Neural cell (in vitro differentiated cells): ENCODE measurements around the gene TIAM2. TPM values are rescaled to one million over a fixed set of nuclear protein-coding genes. Genes with fewer than 3 reads are reported as not detected.

Source experiments
- H2AFZ ChIP-seq: fragments of 200-600, 300-800 bp; sonication (generic), shearing (Covaris generic); 2 replicates; pipeline ENCODE4 v1.6.0; 2014; ENCODE audit warnings: low read depth, mild to moderate bottlenecking, antibody characterized with exemption, low read length, moderate library complexity
- H3F3A ChIP-seq: fragments of 200-600 bp; shearing (Covaris generic); 2 replicates; pipeline ENCODE4 v1.6.1; 2016; ENCODE audit warnings: mild to moderate bottlenecking, moderate library complexity, mixed read lengths, antibody characterized with exemption, low read length; ENCODE audit not compliant: insufficient read depth, poor library complexity, severe bottlenecking
- H3K27ac ChIP-seq: fragments of 200-600, 300-800 bp; sonication (generic), shearing (Covaris generic); 2 replicates; pipeline ENCODE4 v1.5.1; 2014; ENCODE audit warnings: mild to moderate bottlenecking, low read length, moderate library complexity
- H3K27me3 ChIP-seq: fragments of 300-800, 200-600 bp; sonication (generic), shearing (Covaris generic); 2 replicates; pipeline ENCODE4 v1.6.0; 2014; ENCODE audit warnings: mild to moderate bottlenecking, low read depth, low read length, moderate library complexity; ENCODE audit not compliant: insufficient read depth
- H3K36me3 ChIP-seq: fragments of 300-800, 200-600 bp; sonication (generic), shearing (Covaris generic); 2 replicates; pipeline ENCODE4 v1.5.1; 2014; ENCODE audit warnings: mild to moderate bottlenecking, antibody characterized with exemption, low read length, moderate library complexity; ENCODE audit not compliant: insufficient read depth
- H3K4me2 ChIP-seq: fragments of 300-800, 200-600 bp; sonication (generic), shearing (Covaris generic); 2 replicates; pipeline ENCODE4 v1.6.0; 2014; ENCODE audit warnings: mild to moderate bottlenecking, low read length
- H3K4me3 ChIP-seq: fragments of 300-800, 200-600 bp; sonication (generic), shearing (Covaris generic); 2 replicates; pipeline ENCODE4 v1.5.1; 2014; ENCODE audit warnings: mild to moderate bottlenecking, low read length, moderate library complexity
- H3K79me2 ChIP-seq: fragments of 200-600 bp; shearing (Covaris generic); replicated peaks from 2 replicates; pipeline ENCODE4 v1.6.0; 2014; ENCODE audit warnings: mild to moderate bottlenecking, low read length, moderate library complexity; ENCODE audit not compliant: insufficient read depth
- H3K9ac ChIP-seq: fragments of 300-800, 200-600 bp; sonication (generic), shearing (Covaris generic); 2 replicates; pipeline ENCODE4 v1.6.1; 2016; ENCODE audit warnings: mild to moderate bottlenecking, low read length, mixed read lengths
- H3K9me2 ChIP-seq: fragments of 200-600 bp; shearing (Covaris generic); 2 replicates; pipeline ENCODE4 v1.6.1; 2016; ENCODE audit warnings: mild to moderate bottlenecking, low read length, mixed read lengths; ENCODE audit not compliant: insufficient read depth
- H3K9me3 ChIP-seq: fragments of 200-600, 300-800 bp; sonication (generic), shearing (Covaris generic); 2 replicates; pipeline ENCODE4 v1.6.1; 2016; ENCODE audit warnings: mild to moderate bottlenecking, mixed run types, low read length, moderate library complexity, mixed read lengths
- H4K20me1 ChIP-seq: fragments of 200-600 bp; shearing (Covaris generic); 2 replicates; pipeline ENCODE4 v1.6.1; 2016; ENCODE audit warnings: mild to moderate bottlenecking, mixed run types; ENCODE audit not compliant: insufficient read depth
- CTCF ChIP-seq: fragments of 450-650 bp; IDR thresholded peaks from 2 replicates; pipeline ENCODE4 v1.5.1; 2014; ENCODE audit warnings: antibody characterized with exemption, mild to moderate bottlenecking, moderate library complexity; ENCODE audit not compliant: poor library complexity, severe bottlenecking
- EP300 ChIP-seq: fragments of 450-650 bp; conservative IDR thresholded peaks from 2 replicates; pipeline ENCODE4 v1.6.1; 2014; ENCODE audit warnings: antibody characterized with exemption, mild to moderate bottlenecking, moderate library complexity; ENCODE audit not compliant: poor library complexity, severe bottlenecking
- RAD21 ChIP-seq: fragments of 450-650 bp; conservative IDR thresholded peaks from 2 replicates; pipeline ENCODE4 v1.6.1; 2014; ENCODE audit warnings: antibody characterized with exemption, mild to moderate bottlenecking, moderate library complexity
- REST ChIP-seq: IDR thresholded peaks from 2 replicates; pipeline ENCODE4 v1.6.1; 2012; ENCODE audit warnings: borderline replicate concordance
- TAF1 ChIP-seq: IDR thresholded peaks from 2 replicates; pipeline ENCODE4 v1.6.1; 2012; ENCODE audit warnings: low read depth
- polyA plus RNA-seq: library from polyadenylated mRNA; depleted of rRNA; stranded (reverse); fragments of >200 nt; gene quantifications from 2 replicates; pipeline ENCODE4 v1.2.3, GENCODE V29; 2014

TIAM2 gene
- polyA plus RNA-seq, 1 donor from 2014 or later = 73.3 TPM

GRCh38 chr6:155128977-155129376 is 133.9 kb downstream of the TIAM2 start:
- H3K79me2 ChIP-seq = no peaks in the 10 kb centered on the region
- H3K27me3 ChIP-seq = no peaks in the 10 kb centered on the region
- H2AFZ ChIP-seq = no peak overlapping the region
- no peaks in the 10 kb centered on the region for H4K20me1 ChIP-seq
- H3K9me3 ChIP-seq = no peaks in the 10 kb centered on the region
- no peak overlapping the region for H3K4me3 ChIP-seq
- no peaks in the 10 kb centered on the region for H3K36me3 ChIP-seq
- H3K9me2 ChIP-seq = no peaks in the 10 kb centered on the region
- no peak overlapping the region for H3K9ac ChIP-seq
- H3F3A ChIP-seq = no peaks in the 10 kb centered on the region
- TF ChIP-seq EP300 (no peak), TAF1 (no peak)
- H3K4me2 ChIP-seq = no peak overlapping the region
- no peak overlapping the region for H3K27ac ChIP-seq

GRCh38 chr6:155129744-155130143 is 134.6 kb downstream of the TIAM2 start:
- TF ChIP-seq EP300 (no peak), REST (no peak), TAF1 (no peak), CTCF (no peak)
- H2AFZ ChIP-seq = no peak overlapping the region
- H3K4me3 ChIP-seq = no peak overlapping the region
- no peaks in the 10 kb centered on the region for H3K9me3 ChIP-seq
- no peaks in the 10 kb centered on the region for H3K36me3 ChIP-seq
- no peaks in the 10 kb centered on the region for H3K27me3 ChIP-seq
- no peak overlapping the region for H3K4me2 ChIP-seq
- no peaks in the 10 kb centered on the region for H3K9me2 ChIP-seq
- no peaks in the 10 kb centered on the region for H3K79me2 ChIP-seq
- no peaks in the 10 kb centered on the region for H3F3A ChIP-seq
- H4K20me1 ChIP-seq = no peaks in the 10 kb centered on the region
- H3K9ac ChIP-seq = no peak overlapping the region
- H3K27ac ChIP-seq = no peak overlapping the region

- Histone ChIP-seq H3K79me2 (no peaks in the 10 kb centered on the region), H3K27ac (no peak overlapping the region), H3K9me2 (no peaks in the 10 kb centered on the region), H2AFZ (no peak overlapping the region), H3K36me3 (no peaks in the 10 kb centered on the region), H3K27me3 (no peaks in the 10 kb centered on the region), H3K4me3 (no peak overlapping the region), H3K9me3 (no peaks in the 10 kb centered on the region), H4K20me1 (no peaks in the 10 kb centered on the region), H3K4me2 (no peak overlapping the region), H3F3A (no peaks in the 10 kb centered on the region), H3K9ac (no peak overlapping the region)
- TF ChIP-seq RAD21 (no peak), TAF1 (no peak), REST (no peak)
Observed at GRCh38 chr6:155130161-155130853, 135.2 kb downstream of the TIAM2 start.
